ENCODE results near the gene ELP5. TPM values are rescaled to one million over a fixed set of nuclear protein-coding genes. Genes with fewer than 3 reads are reported as not detected.
A peak's percentile ranks its signal among the peaks of the same experiment; 100 is the strongest.

ELP5 gene
- total RNA-seq, 1 donor from 2014 or later, result 24.9 TPM

GRCh38 chr17:7219812-7220592 lies 32.0 kb upstream of the ELP5 start, which contains the start of the genes ACADVL and DLG4:
TSS of gene ACADVL (plus strand) at chr17:7219938. CDS start at chr17:7219985, 47 bp downstream.
TSS of gene DLG4 (minus strand) at chr17:7219836.
- peak within 1 kb of the TSS; percentile 93 for H3K9ac ChIP-seq (ENCODE audit: low read length)
- H3K79me2 ChIP-seq (ENCODE audit: insufficient read depth, low read length), result peaks cover 50% of the 10 kb centered on the region
- no peak for FAIRE-seq
- no peaks in the 10 kb centered on the region for H3K9me3 ChIP-seq (ENCODE audit: insufficient read depth, low read depth, low read length)
- H4K20me1 ChIP-seq (ENCODE audit: insufficient read depth, low read length), result peaks cover 59% of the 10 kb centered on the region
- peak within 1 kb of the TSS; percentile 73 for H3K4me3 ChIP-seq (ENCODE audit: insufficient read depth, low read depth, low read length)
- TF ChIP-seq EZH2 (IDR thresholded peaks at IDR 0.05; ENCODE audit: insufficient read depth, low read length), result no peak
- TF ChIP-seq CTCF (IDR thresholded peaks at IDR 0.05; ENCODE audit: insufficient read depth, low read depth, low read length), result no peak
- no peaks in the 10 kb centered on the region for H3K27me3 ChIP-seq (ENCODE audit: insufficient read depth, low read length)
- peak within 1 kb of the TSS; percentile 80 for H3K27ac ChIP-seq (ENCODE audit: low read depth, low read length)
- H3K36me3 ChIP-seq (ENCODE audit: insufficient read depth, low read length), result peaks cover 13% of the 10 kb centered on the region
- Mint-ChIP-seq H3K27ac (ENCODE audit: unreplicated experiment) (peak within 1 kb of the TSS; percentile 98), H3K9me3 (ENCODE audit: unreplicated experiment) (no peaks in the 10 kb centered on the region), H3K36me3 (ENCODE audit: low read depth, unreplicated experiment) (peaks cover 20% of the 10 kb centered on the region), H3K4me3 (ENCODE audit: unreplicated experiment) (peak within 1 kb of the TSS; percentile 96), H3K4me1 (ENCODE audit: low read depth, unreplicated experiment) (peaks cover 29% of the 10 kb centered on the region), H3K27me3 (ENCODE audit: low read depth, unreplicated experiment) (no peaks in the 10 kb centered on the region)
- H3K4me2 ChIP-seq (ENCODE audit: low read length), result peak within 1 kb of the TSS; percentile 92
- DNase-seq (ENCODE audit: low read depth), result peak; percentile 78
- H2AFZ ChIP-seq (ENCODE audit: low read depth, low read length), result peak within 1 kb of the TSS; percentile 36
- peaks cover 37% of the 10 kb centered on the region for H3K4me1 ChIP-seq (ENCODE audit: insufficient read depth, low read length)

- Histone ChIP-seq H3K4me3 (ENCODE audit: insufficient read depth, low read depth, low read length) (peak overlapping the region; percentile 73), H3K4me2 (ENCODE audit: low read length) (peak overlapping the region; percentile 92), H4K20me1 (ENCODE audit: insufficient read depth, low read length) (peaks cover 60% of the 10 kb centered on the region), H2AFZ (ENCODE audit: low read depth, low read length) (no peak overlapping the region), H3K9me3 (ENCODE audit: insufficient read depth, low read depth, low read length) (no peaks in the 10 kb centered on the region), H3K27ac (ENCODE audit: low read depth, low read length) (peak overlapping the region; percentile 80), H3K4me1 (ENCODE audit: insufficient read depth, low read length) (peaks cover 32% of the 10 kb centered on the region), H3K36me3 (ENCODE audit: insufficient read depth, low read length) (peaks cover 13% of the 10 kb centered on the region), H3K79me2 (ENCODE audit: insufficient read depth, low read length) (peaks cover 45% of the 10 kb centered on the region), H3K9ac (ENCODE audit: low read length) (peak overlapping the region; percentile 93), H3K27me3 (ENCODE audit: insufficient read depth, low read length) (no peaks in the 10 kb centered on the region)
- Mint-ChIP-seq H3K9me3 (ENCODE audit: unreplicated experiment) (no peaks in the 10 kb centered on the region), H3K27ac (ENCODE audit: unreplicated experiment) (peak overlapping the region; percentile 98), H3K27me3 (ENCODE audit: low read depth, unreplicated experiment) (no peaks in the 10 kb centered on the region), H3K36me3 (ENCODE audit: low read depth, unreplicated experiment) (peaks cover 21% of the 10 kb centered on the region), H3K4me1 (ENCODE audit: low read depth, unreplicated experiment) (peaks cover 26% of the 10 kb centered on the region), H3K4me3 (ENCODE audit: unreplicated experiment) (peak overlapping the region; percentile 96)
- peak; percentile 39 for DNase-seq (ENCODE audit: low read depth)
- FAIRE-seq, result no peak
- TF ChIP-seq EZH2 (IDR thresholded peaks at IDR 0.05; ENCODE audit: insufficient read depth, low read length), result no peak
- peak; percentile 41 for TF ChIP-seq CTCF (IDR thresholded peaks at IDR 0.05; ENCODE audit: insufficient read depth, low read depth, low read length)
These were observed 31.3 kb upstream of the ELP5 start for GRCh38 chr17:7220593-7221277.
